ENCODE measurements around the gene SPHK2.

DNA sequence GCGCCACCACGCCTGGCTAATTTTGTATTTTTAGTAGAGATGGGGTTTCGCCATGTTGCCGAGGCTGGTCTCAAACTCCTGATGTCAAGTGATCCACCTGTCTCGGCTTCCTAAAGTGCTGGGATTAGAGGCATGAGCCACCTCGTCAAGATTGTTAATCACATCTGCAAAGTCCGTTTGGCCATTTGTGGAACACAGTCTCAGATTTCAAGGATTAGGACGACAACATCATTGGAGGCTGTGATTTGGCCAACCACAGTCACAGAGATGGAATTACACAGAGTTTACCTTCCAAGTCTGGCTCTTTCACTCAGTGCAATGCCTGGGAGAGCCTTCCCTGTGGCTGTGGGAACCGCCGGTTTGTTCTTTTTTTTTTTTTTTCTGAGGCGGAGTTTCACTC, 49.5 kb upstream of the SPHK2 start:
- TF ChIP-seq CTCF (IDR thresholded peaks at IDR 0.05): no peak
- no peak for TF ChIP-seq POLR2A (IDR thresholded peaks at IDR 0.05)

All from adrenal gland (tissue), 5 donors.